ENCODE data around the gene WBP2.

DNA sequence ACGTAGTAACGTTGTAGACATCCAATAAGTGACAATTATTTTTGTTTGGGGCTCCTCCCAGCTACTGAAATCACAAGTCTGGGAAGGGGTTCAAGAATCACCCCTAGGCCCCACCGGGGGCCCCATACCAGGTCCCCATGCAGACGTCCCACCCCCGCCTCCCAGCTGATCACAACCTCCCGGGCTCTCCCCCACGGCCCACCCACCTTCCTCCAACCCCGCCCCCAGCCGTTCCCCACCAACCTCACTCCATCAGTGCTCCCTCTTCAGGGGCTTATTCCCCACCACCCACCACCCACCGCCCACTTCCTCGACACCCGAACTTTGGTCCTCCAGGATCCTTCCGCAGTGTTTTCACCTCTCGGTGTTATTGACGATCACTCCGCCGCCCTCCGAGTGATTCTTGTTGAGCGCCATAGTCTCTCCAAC is 240 bp downstream of the WBP2 start:
- TF ChIP-seq, protein P1, sequence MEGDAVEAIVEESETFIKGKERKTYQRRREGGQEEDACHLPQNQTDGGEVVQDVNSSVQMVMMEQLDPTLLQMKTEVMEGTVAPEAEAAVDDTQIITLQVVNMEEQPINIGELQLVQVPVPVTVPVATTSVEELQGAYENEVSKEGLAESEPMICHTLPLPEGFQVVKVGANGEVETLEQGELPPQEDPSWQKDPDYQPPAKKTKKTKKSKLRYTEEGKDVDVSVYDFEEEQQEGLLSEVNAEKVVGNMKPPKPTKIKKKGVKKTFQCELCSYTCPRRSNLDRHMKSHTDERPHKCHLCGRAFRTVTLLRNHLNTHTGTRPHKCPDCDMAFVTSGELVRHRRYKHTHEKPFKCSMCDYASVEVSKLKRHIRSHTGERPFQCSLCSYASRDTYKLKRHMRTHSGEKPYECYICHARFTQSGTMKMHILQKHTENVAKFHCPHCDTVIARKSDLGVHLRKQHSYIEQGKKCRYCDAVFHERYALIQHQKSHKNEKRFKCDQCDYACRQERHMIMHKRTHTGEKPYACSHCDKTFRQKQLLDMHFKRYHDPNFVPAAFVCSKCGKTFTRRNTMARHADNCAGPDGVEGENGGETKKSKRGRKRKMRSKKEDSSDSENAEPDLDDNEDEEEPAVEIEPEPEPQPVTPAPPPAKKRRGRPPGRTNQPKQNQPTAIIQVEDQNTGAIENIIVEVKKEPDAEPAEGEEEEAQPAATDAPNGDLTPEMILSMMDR (conservative IDR thresholded peaks at IDR 0.05; ENCODE audit: low read depth, low read length) = no peak
- no peak for TF ChIP-seq EZH2phosphoT487 (IDR thresholded peaks at IDR 0.05; ENCODE audit: borderline replicate concordance, low read length)
